ENCODE data around the gene MYRF.

The MYRF gene

DNA sequence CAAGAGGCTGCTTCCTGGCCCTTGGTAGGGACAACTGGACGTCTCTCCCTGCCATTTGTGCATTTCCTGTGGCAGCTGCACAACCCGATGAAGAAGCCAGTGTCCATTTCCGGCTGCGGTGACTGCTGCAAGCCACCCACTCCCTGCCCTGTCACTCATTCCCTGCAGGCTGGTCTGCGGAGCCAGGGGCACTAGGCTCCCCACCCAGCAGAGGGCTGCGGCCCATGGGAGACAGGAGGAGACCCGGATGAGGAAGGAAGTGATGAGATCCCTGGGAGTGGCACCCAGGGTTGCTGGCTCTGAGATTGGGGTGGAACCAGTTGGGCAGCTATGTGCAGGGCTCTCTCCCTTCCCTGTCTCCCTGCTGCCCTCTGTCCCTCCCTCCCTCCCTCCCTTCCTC lies 10.0 kb upstream of the MYRF start:
- DNase-seq = no peak

DNA sequence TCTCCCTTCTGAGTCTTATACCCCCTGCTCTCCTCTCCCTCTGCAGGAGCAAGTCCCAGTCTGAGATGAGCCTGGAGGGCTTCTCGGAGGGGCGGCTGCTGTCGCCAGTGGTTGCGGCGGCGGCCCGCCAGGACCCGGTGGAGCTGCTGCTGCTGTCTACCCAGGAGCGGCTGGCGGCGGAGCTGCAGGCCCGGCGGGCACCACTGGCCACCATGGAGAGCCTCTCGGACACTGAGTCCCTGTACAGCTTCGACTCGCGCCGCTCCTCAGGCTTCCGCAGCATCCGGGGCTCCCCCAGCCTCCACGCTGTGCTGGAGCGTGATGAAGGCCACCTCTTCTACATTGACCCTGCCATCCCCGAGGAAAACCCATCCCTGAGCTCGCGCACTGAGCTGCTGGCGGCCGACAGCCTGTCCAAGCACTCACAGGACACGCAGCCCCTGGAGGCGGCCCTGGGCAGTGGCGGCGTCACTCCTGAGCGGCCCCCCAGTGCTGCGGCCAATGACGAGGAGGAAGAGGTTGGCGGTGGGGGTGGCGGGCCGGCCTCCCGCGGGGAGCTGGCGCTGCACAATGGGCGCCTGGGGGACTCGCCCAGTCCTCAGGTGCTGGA lies 8.8 kb upstream of the MYRF start:
- no peak for DNase-seq

DNA sequence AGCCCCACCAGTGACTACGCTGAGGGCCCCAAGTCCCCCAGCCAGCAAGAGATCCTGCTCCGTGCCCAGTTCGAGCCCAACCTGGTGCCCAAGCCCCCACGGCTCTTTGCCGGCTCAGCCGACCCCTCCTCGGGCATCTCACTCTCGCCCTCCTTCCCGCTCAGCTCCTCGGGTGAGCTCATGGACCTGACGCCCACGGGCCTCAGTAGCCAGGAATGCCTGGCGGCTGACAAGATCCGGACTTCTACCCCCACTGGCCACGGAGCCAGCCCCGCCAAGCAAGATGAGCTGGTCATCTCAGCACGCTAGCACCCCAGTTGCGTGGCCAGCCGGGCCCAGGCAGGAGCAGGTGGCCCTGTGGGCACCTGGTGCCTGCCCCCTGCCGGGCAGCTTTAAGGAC lies 8.3 kb upstream of the MYRF start:
- no peak for DNase-seq

DNA sequence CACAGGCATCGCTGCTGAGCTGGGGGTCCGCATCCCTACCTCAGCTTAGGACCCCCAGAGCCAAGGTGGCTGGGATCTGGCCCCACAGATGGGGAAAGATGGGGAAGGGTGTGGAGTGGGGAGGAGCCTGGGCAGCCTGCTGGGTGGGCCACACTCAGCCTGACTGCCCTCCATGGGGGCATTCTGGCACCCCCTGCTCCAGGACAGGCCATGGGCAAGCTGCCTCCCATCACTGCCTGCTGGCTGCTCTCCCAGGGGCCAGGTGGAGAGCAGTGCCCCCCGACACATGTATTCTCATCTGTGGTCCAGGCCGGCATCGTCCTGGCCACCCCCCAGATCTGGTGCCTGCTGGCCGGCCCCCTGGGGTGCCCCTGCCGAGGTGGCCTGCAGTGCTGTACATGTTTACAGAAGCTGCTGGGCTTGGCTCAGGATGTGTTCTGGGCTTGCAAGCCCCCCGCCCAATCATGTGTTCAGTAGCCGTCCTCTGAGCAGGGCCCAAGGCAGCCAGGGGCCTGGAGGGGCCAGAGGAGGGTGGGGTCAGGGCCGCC lies 7.8 kb upstream of the MYRF start:
- no peak for DNase-seq

DNA sequence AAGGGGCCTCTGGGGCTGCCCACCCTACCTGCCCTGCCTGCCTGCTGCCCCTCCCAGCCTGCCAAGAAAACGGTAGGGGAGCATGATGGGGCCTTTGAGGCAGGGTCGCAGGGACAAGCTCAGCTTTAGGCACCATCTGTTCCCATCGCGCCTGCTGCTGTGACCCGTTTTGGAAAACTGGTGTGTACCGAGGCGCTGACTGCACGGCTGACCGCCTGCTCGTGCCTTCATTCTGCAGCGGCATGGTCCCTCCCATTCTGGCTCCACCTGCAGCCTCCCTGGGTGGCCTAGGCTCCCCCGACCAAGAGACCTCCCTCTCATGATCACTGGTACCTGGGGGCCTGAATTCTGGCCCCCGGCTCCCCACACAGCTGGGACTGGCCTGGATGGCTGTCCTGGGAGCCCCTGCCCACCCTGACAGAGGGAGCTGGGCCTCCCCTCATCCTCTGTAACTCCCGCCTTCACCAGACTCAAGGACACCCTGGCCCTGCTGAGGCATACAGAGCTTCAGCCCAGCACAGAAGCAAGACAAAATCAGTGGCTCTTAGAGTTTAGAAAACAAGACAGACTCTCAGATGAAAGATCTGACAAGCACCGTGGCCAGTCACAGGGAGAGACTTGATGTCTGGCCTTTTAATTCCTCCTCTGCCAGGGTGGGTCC lies 6.5 kb upstream of the MYRF start:
- no peak for DNase-seq

DNA sequence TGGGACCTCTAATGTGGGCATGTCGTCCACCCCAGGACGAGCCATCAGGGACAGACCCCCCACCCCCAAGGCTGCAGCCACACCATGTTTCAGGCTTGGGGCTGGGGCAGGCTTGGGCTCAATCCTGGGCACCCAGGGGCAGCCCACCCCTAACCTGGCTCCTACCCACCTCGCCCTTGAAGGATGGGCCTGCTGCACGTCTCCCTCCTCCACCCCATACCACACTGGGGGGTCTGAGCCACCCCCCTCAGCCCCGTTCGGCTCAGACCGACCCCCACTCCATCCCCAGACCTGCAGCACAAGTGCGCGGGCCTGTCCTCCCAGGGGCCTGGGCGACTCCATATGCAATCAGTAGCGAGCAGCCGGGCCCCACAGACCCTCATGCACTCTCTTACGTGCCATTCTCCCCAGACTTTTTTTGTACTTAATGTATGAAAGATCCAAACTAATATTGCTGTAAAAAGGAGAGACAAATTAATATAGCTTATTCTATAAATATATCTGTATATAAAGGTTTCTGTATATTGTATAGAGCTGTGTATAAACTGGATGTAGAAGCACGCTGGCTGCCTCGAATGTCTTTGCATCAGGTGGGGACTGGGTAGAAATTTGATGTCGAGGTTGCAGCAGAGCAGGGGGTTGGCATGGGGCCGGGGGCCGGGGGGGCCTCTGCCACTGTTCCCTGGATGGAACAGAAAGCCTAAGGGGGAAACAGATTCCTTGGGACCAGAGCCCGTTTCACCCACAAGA lies 5.8 kb upstream of the MYRF start:
- no peak for DNase-seq

DNA sequence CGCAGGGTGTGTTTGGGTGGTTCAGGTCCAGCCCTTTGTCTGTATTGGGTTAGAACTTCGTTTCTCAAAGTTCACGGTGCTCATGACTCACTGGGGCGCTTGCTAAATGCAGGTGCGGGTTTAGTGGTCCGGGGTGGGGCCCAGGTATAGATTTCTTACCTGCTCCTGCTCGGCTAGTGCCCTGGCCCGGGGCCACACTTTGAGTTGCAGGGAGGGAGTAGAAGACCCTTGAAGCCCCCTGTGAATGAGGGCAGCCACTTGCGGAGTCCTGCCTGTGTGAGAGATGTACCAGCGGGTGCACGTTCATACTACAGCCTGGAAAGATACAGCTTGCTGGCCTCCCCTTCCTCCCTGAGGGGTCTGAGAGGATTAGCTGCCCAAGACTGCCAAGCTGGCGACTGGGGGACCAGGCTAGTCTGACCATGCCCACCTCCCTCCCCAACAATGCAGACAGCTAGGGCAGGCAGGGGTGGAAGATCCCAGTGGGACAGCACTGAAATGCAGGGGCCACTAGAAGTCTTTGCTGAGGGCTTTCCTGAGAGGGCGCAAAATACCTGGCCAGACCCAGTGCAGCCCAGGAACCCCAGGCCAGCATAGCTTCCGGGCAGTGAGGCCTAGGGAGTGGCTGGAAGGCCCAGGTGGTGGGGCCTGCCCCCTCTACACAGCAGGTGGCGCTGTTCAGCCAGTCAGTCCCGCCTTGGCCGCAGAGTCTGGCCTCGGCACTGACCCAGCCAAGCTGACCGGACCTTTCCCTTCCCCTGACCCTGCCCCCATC lies 5.1 kb upstream of the MYRF start:
- no peak for DNase-seq

DNA sequence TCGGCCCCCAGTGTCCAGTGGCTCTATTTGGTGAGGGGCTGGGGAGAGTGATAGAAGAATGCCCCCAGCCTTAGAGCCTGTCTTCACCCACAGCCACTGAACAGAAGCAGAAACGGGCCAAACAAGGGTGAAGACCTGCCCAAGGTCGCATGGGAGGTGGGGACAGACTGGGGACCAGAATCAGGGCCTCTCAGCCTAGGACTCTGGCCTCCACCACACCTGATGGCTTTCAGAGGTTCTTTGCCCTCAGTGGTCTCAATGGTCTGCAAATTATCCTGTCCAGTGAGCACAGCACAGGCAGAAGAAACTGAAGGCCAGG lies 4.5 kb upstream of the MYRF start:
- DNase-seq = no peak

DNA sequence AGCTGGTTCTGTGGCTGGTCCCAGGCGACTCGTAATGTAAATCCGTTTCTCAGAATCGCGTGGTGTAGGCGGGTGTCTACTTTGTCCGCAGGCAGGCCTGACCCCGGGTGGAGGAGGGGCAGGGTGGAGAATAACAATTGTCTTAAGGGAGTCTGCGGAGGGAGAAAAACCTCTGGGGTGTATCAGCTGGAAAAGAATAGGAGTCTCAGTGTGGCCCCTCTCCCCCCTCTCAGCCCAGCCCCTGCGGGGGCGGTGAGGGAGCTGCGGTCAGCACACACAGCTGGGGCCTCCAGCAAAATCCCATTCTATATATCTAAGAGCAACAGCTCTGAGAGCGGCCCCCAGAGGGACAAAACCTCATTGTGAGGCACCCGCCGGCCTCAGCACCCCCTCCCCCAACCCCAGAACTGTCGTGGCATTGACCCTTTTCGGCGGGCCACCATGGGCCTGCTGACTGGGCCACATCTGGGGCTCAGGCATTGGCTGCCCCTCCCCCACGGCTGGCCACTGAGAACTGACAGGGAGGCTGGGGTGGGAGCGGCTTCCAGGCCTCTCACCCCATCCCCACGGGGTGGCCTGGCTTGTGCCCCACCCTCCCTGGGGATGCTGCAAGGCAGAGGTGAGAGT lies 2.7 kb upstream of the MYRF start:
- DNase-seq = no peak

DNA sequence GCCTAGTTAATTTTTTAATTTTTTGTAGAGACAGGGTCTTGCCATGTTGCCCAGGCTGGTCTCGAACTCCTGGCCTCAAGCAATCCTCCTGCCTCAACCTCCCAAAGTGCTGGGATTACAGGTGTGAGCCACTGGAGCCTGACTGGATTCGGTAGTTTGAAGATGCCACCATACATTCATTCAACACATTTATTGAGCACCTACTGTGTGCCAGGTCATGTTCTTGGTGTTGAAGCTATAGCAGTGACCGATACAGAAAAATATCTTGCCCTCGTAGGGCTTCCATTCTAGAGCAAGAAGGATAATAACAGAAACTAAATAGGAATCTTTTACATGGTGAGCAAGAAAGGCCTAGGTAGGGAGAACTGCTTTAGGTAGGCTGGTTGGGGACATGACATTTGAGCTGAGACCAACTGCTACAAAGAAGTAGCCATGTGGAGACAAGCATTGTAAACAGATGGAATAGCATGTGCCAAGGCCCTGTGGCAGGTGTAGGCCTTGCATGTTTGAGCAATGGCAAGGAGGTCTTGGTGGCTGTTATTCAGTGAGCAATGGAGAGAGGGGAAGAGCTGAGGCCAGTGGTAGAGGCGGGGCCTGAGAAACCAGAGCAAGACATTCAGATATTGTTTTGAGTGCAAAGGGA lies 1.7 kb upstream of the MYRF start:
- no peak for DNase-seq

DNA sequence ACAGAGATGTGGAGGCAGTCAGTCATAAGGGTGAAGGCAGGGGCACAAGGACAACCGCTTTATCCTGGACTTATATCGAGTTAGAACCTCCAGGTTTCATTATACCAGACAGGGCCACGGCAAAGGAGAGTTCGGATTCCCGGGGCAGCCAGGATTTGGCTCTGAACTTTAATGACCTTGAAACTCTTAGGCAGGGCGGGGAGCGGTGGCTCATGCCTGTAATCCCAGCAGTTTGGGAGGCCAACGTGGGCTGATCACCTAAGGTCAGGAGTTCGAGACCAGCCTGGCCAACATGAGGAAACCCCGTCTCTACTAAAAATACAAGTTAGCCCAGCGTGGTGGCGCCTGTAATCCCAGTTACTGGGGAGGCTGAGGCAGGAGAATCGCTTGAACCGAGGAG lies 1.1 kb upstream of the MYRF start:
- DNase-seq = no peak

DNA sequence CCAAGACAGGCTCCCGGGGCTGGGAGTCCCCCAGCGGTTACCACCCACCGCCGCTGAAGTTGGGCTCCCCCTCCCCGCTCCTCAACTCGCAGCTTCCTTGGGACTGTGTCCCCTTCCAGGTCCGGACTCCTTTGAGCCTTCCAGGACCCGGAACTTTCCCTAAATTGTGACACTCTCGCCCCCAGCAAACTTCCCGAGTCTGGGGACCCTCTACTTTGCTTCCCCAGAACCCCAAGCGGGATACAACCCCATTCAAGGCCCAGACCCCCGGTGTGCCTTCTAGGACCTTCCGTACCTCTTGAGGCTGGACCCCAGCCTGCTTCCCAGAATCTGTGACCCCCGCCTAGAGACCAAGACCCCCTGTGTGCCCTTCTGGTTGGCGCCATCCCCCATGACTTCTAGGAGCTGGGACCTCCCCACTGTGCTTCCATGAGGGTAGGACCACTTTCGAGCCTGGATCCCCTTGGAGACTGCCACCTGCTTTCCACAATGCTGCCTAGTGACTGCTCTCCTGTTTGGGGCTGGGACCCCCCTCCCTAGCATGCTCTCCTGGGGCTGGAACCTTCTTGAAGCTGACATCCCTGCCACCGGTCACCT lies 587 bp downstream of the MYRF start:
- no peak for DNase-seq

DNA sequence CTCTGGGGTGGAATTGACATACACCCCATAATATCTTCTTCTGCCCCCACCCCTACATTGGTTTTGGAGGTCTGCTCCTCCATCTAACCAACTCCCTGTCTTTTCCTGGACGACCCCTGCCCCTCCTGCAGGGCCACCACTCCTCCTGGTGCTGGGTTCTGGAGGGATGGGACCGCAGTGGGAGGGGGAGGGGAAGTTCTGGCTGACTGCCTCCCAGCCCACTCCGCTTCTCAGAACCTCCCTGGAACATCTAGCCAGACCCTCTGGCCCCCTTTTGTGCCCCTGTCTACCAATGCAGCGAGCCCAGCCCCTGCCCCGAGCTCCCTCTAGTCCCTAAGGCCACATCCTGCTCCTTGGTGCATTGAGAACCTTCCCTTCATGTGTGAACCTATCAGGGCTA lies 1.2 kb downstream of the MYRF start:
- no peak for DNase-seq

DNA sequence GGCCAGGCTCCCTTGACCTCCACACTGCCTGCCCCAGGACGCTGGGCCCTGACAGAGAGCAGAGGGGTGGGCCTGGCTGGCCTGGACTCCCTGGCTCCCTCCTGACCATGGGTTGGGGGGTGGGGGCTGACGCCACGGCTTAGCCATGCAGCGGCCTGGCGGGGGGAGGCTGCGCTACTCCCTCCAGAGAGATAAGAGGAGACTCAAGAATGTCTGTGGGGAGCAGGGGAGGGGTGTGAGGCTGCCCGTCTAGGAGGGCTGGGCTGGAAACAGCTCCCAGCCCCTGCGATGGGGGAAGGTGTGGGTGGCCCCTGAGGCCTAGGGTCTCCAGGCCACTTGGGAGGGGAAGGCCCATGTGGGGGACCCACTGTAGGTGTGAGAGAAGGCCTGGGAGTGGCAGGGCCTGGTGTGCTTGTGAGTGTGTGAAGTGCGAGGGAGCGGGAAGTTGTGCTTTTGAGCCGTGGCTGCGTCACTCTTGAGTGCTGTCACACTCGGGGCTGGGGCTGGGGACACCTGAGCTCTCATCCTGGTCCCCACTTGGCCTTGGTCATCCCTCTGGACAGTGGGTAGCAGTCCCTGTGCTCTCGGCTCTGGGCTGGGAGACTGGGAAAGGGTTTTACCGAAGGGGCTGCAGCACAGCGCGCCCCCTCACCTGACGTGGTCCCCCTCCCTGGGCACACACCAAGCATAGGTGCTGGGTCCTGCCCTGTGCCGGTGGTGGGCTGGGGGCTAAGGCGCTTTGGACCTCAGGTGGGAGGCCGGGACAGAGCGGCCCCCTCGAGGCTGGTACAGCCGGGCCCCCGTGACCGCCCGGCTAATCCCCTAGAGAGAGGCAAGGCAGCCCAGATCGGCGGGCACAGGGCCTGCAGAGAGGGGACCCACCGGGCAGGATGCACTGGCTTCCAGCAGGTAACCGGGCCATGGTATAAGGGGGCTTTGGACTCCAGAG lies 2.4 kb downstream of the MYRF start:
- DNase-seq = no peak

DNA sequence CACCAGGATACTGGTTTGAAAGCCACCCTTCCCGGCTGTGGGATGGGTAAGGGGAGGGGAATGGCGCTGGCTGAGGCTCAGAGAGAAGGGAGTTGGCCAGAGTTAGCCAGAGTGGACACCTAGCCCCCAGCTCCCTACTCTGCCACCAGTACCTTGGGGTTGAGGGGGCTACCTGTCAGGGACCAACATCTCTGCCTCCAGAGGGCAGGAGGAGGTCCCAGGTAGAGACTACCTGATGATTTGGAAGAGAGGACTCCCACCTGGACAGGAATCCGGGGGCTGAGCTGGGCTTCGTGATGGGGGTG lies 3.7 kb downstream of the MYRF start:
- no peak for DNase-seq

DNA sequence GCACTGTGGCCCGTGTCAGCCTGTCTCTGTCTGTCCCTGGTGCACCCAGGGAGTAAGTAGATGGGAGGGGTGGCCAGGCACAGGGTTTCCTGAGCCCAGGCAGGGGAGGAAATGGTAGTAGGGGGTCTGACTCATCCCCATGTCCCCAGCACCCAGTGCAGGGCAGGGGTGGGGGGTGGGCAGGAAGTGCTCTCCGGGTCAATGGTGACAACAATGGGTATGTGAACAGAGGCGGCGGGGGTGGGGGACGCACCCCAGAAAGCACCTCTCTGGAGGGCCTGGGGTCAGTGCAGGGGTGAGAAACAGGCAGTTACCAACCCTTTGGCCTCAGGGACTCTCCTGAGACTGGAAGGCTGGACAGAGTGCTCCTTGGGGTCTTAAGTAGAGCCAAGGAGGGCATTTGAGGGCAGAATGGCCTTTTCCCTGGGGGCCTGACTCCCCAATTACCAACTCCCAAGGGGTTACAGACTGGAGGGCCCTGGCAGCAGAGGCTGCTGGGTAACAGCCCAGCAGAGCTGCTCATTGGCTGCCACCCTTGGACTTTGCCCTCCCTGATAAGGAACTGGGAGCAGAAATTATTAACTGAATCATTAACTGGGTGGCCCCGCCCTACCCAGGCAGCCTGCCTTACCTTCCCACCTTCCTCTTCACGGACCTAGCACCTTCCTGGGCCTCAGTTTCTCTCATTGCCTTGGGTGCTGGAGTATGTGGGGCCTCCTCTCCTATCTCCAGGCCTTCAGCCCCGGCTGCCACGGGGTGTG lies 4.2 kb downstream of the MYRF start:
- no peak for DNase-seq

DNA sequence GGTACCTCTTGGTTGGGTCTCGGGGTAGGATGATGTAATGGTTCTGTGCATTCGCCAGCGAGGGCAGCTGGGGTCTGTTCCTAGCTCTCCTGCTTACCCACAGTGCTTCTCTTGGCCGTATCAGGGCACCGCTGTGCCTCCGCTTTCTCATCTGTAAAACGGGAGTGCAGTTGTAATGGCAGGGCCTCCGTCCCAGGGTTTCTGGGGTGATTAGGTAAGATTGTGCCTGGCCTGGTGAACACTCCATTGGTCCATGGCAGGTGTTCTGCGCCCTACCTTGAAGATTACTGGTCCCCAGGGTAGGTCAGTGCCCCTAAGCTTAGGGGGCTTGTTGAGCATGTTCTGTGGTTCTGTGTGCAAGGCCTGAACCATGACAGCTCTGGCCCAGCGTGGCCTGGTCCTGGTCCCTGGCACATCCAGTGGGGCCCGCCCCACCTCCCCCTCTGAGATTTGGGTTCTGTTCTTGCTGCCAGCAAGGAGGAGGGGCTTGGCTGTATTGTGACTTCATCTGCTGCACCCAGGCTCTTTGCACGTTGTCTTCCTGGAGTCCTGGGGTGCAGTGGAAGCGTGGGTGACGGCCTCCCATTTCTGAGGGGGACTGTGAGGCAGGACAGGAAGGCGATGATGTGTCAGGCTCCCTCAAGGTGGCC lies 4.9 kb downstream of the MYRF start:
- no peak for DNase-seq

DNA sequence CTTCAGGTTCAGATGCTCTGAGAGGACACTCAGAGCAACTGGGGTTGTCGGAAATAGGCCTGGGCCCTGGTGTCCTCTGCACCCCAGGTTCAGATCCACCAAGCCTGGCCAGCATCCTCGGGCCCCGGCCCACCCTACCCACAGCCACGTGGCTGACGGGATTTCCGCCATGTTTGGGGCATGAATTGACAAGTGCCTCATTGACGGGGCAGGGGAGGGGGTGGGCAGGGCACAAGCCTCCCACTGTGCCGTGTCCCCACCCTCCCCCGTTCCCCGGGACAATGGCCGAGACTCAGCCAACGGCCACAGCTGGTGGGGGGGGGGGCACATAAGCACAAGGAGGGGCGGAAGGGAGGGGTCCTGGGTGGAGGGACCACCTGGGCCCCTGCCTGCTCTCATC lies 8.5 kb downstream of the MYRF start:
- DNase-seq = no peak

DNA sequence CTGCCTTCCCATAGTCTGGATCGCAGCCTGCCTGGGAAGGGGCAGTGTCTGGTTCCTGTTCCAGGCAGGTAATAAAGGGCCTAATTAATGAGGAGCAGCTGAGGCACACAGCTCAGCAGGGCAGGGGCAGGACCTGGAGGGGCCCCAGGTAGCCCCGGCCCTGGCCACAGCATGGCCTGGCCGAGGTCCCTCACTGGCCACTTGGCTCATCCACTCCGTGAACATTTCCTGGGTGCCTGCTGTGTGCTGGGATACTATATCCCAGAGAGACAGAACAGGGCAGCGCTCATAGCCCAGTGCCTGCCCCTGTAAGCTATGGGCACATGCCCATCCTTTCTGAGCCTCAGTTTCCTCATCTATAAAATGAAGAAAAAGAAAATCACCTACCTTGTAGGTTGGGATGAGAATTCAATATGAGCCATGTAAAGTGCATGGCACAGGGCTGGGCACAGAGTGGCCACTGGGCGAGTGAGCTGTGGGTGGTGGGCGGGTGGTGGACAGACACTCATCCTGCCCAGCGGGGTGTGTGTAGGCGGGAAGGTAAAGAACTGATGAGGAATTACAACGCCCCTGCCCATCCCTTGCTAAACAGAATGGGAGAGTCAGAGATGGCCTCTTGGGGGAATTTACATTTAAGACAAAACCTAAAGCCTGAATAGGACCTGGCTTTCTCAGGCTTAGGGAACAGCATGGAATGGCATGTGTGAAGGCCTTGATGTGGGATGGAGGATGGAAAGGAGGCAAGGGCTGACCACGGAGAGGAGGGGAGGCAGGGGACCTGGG lies 9.2 kb downstream of the MYRF start:
- DNase-seq = no peak

All from NCI-H2107 (cell line).